Liver (tissue), 3 donors: ENCODE results near the gene DIPK1A.

ENCODE experiments used
- EGR1 ChIP-seq, 2 donors: IDR thresholded peaks; 2 replicates each; pipeline ENCODE4 v1.6.1; 2016 to 2018; ENCODE audit warnings: antibody characterized with exemption in 2 of 2, low read depth in 2 of 2
- FOXA1 ChIP-seq: IDR thresholded peaks from 2 replicates; pipeline ENCODE4 v1.6.1; 2016; ENCODE audit warnings: antibody characterized with exemption
- FOXA2 ChIP-seq: IDR thresholded peaks from 2 replicates; pipeline ENCODE4 v1.6.1; 2016; ENCODE audit warnings: antibody characterized with exemption
- GABPA ChIP-seq, 2 donors: IDR thresholded peaks in 1 of 2; conservative IDR thresholded peaks in 1 of 2; 2 replicates each; pipeline ENCODE4 v1.6.1; 2016; ENCODE audit warnings: antibody characterized with exemption in 2 of 2, mild to moderate bottlenecking in 1 of 2, moderate library complexity in 1 of 2
- HNF4G ChIP-seq: IDR thresholded peaks from 2 replicates; pipeline ENCODE4 v1.6.1; 2016; ENCODE audit warnings: antibody characterized with exemption
- JUND ChIP-seq, 2 donors: IDR thresholded peaks; 2 replicates each; pipeline ENCODE4 v1.6.1; 2016; ENCODE audit warnings: antibody characterized with exemption in 2 of 2
- RAD21 ChIP-seq, 2 donors: IDR thresholded peaks; 2 replicates each; pipeline ENCODE4 v1.6.1; 2016; ENCODE audit warnings: antibody characterized with exemption in 2 of 2, mild to moderate bottlenecking in 2 of 2
- SP1 ChIP-seq: IDR thresholded peaks from 2 replicates; pipeline ENCODE4 v1.6.1; 2018; ENCODE audit warnings: antibody characterized with exemption, mild to moderate bottlenecking
- TAF1 ChIP-seq: conservative IDR thresholded peaks from 2 replicates; pipeline ENCODE4 v1.6.1; 2016; ENCODE audit warnings: antibody characterized with exemption, mild to moderate bottlenecking
- YY1 ChIP-seq: IDR thresholded peaks from 2 replicates; pipeline ENCODE4 v1.6.1; 2016; ENCODE audit warnings: antibody characterized with exemption, mild to moderate bottlenecking
- TF ChIP-seq, protein P1 (sequence below): fragments of 150-350 bp; IDR thresholded peaks from 2 replicates; pipeline ENCODE4 v1.5.1; 2017; ENCODE audit warnings: improper control_type of control experiment, low read depth, low read length; ENCODE audit not compliant: missing input control
- TF ChIP-seq, protein P2 (sequence below): IDR thresholded peaks from 2 replicates; pipeline ENCODE4 v1.6.1; 2016; ENCODE audit warnings: antibody characterized with exemption
- TF ChIP-seq, protein P3 (sequence below): IDR thresholded peaks from 2 replicates; pipeline ENCODE4 v1.6.1; 2016; ENCODE audit warnings: antibody characterized with exemption, mild to moderate bottlenecking
- TF ChIP-seq, protein P4 (sequence below): IDR thresholded peaks from 2 replicates; pipeline ENCODE4 v1.6.1; 2016; ENCODE audit warnings: antibody characterized with exemption
- donor health status: healthy.
- donor health status: healthy.

DNA sequence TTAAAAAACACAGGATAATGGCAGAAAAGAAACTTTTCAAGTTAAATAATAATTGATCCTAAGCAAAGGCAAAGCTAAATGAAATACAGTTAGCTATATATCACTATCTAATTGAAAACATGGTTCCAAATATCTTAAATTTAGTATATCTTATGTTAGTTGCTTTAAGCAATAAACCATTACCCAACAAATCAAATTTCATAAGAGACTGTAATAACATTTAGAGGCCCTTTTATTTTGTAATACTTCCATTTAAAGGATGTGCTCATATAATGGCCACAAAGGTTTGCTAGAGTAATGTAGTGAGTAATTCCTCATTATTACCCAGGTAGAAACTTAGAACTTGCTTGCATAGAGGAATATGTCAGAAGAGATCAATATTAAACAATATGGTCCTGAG, 97.1 kb downstream of the DIPK1A start:
- TF ChIP-seq, protein P1, sequence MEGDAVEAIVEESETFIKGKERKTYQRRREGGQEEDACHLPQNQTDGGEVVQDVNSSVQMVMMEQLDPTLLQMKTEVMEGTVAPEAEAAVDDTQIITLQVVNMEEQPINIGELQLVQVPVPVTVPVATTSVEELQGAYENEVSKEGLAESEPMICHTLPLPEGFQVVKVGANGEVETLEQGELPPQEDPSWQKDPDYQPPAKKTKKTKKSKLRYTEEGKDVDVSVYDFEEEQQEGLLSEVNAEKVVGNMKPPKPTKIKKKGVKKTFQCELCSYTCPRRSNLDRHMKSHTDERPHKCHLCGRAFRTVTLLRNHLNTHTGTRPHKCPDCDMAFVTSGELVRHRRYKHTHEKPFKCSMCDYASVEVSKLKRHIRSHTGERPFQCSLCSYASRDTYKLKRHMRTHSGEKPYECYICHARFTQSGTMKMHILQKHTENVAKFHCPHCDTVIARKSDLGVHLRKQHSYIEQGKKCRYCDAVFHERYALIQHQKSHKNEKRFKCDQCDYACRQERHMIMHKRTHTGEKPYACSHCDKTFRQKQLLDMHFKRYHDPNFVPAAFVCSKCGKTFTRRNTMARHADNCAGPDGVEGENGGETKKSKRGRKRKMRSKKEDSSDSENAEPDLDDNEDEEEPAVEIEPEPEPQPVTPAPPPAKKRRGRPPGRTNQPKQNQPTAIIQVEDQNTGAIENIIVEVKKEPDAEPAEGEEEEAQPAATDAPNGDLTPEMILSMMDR = no peak
- TF ChIP-seq JUND (IDR thresholded peaks at IDR 0.05) = no peak
- TF ChIP-seq TAF1 = no peak
- TF ChIP-seq, protein P2, sequence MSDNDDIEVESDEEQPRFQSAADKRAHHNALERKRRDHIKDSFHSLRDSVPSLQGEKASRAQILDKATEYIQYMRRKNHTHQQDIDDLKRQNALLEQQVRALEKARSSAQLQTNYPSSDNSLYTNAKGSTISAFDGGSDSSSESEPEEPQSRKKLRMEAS = no peak
- TF ChIP-seq RAD21 (IDR thresholded peaks at IDR 0.05) = no peak
- TF ChIP-seq SP1 = no peak
- no peak for TF ChIP-seq FOXA2
- no peak for TF ChIP-seq EGR1 (IDR thresholded peaks at IDR 0.05; ENCODE audit: low read depth in 2 of 2)
- TF ChIP-seq HNF4G = no peak
- no peak for TF ChIP-seq YY1
- no peak for TF ChIP-seq GABPA (IDR thresholded peaks at IDR 0.05 in 1 of 2, conservative IDR thresholded peaks at IDR 0.05 in 1 of 2)
- TF ChIP-seq, protein P3, sequence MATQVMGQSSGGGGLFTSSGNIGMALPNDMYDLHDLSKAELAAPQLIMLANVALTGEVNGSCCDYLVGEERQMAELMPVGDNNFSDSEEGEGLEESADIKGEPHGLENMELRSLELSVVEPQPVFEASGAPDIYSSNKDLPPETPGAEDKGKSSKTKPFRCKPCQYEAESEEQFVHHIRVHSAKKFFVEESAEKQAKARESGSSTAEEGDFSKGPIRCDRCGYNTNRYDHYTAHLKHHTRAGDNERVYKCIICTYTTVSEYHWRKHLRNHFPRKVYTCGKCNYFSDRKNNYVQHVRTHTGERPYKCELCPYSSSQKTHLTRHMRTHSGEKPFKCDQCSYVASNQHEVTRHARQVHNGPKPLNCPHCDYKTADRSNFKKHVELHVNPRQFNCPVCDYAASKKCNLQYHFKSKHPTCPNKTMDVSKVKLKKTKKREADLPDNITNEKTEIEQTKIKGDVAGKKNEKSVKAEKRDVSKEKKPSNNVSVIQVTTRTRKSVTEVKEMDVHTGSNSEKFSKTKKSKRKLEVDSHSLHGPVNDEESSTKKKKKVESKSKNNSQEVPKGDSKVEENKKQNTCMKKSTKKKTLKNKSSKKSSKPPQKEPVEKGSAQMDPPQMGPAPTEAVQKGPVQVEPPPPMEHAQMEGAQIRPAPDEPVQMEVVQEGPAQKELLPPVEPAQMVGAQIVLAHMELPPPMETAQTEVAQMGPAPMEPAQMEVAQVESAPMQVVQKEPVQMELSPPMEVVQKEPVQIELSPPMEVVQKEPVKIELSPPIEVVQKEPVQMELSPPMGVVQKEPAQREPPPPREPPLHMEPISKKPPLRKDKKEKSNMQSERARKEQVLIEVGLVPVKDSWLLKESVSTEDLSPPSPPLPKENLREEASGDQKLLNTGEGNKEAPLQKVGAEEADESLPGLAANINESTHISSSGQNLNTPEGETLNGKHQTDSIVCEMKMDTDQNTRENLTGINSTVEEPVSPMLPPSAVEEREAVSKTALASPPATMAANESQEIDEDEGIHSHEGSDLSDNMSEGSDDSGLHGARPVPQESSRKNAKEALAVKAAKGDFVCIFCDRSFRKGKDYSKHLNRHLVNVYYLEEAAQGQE = no peak
- no peak for TF ChIP-seq FOXA1
- TF ChIP-seq, protein P4, sequence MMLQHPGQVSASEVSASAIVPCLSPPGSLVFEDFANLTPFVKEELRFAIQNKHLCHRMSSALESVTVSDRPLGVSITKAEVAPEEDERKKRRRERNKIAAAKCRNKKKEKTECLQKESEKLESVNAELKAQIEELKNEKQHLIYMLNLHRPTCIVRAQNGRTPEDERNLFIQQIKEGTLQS = no peak
